Stomach (tissue), 9 donors: ENCODE measurements around the gene IL13. TPM values are rescaled to one million over a fixed set of nuclear protein-coding genes. Genes with fewer than 3 reads are reported as not detected.

ENCODE experiments used
- DNase-seq, 2 donors: peaks; one replicate each; pipeline versions ENCODE4 v3.0.0 to v3.0.0-alpha.2; 2013 to 2019
- H3K27ac ChIP-seq, 5 donors: fragments of 200-600 bp in 4 of 5; sonication (generic) in 4 of 5; one replicate each; pipeline ENCODE4 v1.5.1; 2013 to 2019; ENCODE audit warnings: mild to moderate bottlenecking in 1 of 5, moderate library complexity in 1 of 5
- H3K27me3 ChIP-seq, 3 donors: fragments of 200-600 bp; sonication (generic); one replicate each; pipeline ENCODE4 v1.5.1; 2017 to 2019; ENCODE audit warnings: mixed run types in 1 of 3
- H3K36me3 ChIP-seq, 4 donors: fragments of 200-600 bp; sonication (generic); 1 replicate in 3 of 4; 2 replicates in 1 of 4; pipeline ENCODE4 v1.5.1; 2016 to 2019
- H3K4me1 ChIP-seq, 4 donors: fragments of 200-600 bp; sonication (generic); one replicate each; pipeline ENCODE4 v1.5.1; 2016 to 2019
- H3K4me3 ChIP-seq, 4 donors: fragments of 200-600 bp; sonication (generic) in 3 of 4; one replicate each; pipeline ENCODE4 v1.5.1; 2016 to 2019; ENCODE audit warnings: mild to moderate bottlenecking in 1 of 4
- H3K9me3 ChIP-seq, 4 donors: fragments of 200-600 bp; sonication (generic); one replicate each; pipeline ENCODE4 v1.5.1; 2016 to 2019
- CTCF ChIP-seq, 7 experiments: fragments of 450-650 bp in 4 of 7; fragments of 200-600 bp in 3 of 7; sonication (generic) in 3 of 7; IDR thresholded peaks; one replicate each; pipeline ENCODE4 v1.5.1; 2016 to 2019; ENCODE audit warnings: antibody characterized with exemption in 7 of 7, control low read depth in 2 of 7, mild to moderate bottlenecking in 1 of 7
- EP300 ChIP-seq: sonication (generic); formaldehyde crosslinking; IDR thresholded peaks from one replicate; pipeline ENCODE4 v1.6.1; 2017; ENCODE audit warnings: antibody characterized with exemption
- POLR2A ChIP-seq, 4 donors: fragments of 450-650 bp; IDR thresholded peaks; one replicate each; pipeline ENCODE4 v1.6.1; 2016; ENCODE audit warnings: antibody characterized with exemption in 4 of 4, control low read depth in 2 of 4, mild to moderate bottlenecking in 1 of 4, moderate library complexity in 1 of 4
- POLR2AphosphoS5 ChIP-seq, 3 donors: sonication (generic); formaldehyde crosslinking; IDR thresholded peaks; one replicate each; pipeline ENCODE4 v1.6.1; 2016; ENCODE audit warnings: antibody characterized with exemption in 3 of 3
- WGBS, 5 donors: extraction: QIAGEN DNeasy Blood & Tissue Kit in 3 of 5; methylation state at CpG; one replicate each; pipeline versions ENCODE4 v1.1.5 to v1.1.7; 2013 to 2018; 5-methylcytosine and 5-hydroxymethylcytosine counted together
- intact Hi-C: fragments of 100-400 bp; cut with DNase I; formaldehyde crosslinking; loops from one replicate; pipeline ENCODE4 v1.15.1; 2023; ENCODE audit warnings: low total_unique reads
- polyA plus RNA-seq, 3 donors: library from polyadenylated mRNA; stranded (reverse); fragments of 200-250 nt; gene quantifications; one replicate each; pipeline ENCODE4 v1.2.3, GENCODE V29; 2013
- total RNA-seq, 5 donors: library from RNA; depleted of rRNA; stranded (reverse); fragments of >200 nt; gene quantifications; one replicate each; pipeline versions ENCODE4 v1.1.0 to v1.2.3, GENCODE V29; 2014 to 2016
- donor health status: healthy with polysubstance abuse.
- donor health status: Bipolar disorder and iron deficiency.
- donor health status: healthy.

IL13 gene
- total and polyA plus RNA-seq, 8 donors, result 0.55 TPM; not detected in 7

- H3K36me3 ChIP-seq, result no peaks in the 10 kb centered on the region
- H3K27ac ChIP-seq, result no peak overlapping the region
- TF ChIP-seq POLR2AphosphoS5 (IDR thresholded peaks at IDR 0.05) (no peak), EP300 (no peak), CTCF (IDR thresholded peaks at IDR 0.05) (no peak), POLR2A (IDR thresholded peaks at IDR 0.05) (no peak)
- no peaks in the 10 kb centered on the region for H3K9me3 ChIP-seq
- H3K4me1 ChIP-seq, result peaks cover 5 to 18% (median 15%) of the 10 kb centered on the region in 4 donors
- WGBS, 5 donors, result 79 to 83% (median 81%) methylated on average over 10 to 12 of the region's 12 CpGs
- no peak overlapping the region for H3K4me3 ChIP-seq
- DNase-seq, result peak in 1 of 2 donors; percentile 22
- intact Hi-C loops, result no loop called here
- H3K27me3 ChIP-seq, result peaks cover 0 to 18% (median 7%) of the 10 kb centered on the region in 3 donors
These were observed 3.4 kb downstream of the IL13 start for GRCh38 chr5:132661231-132662003.

GRCh38 chr5:132662004-132662401 is 4.0 kb downstream of the IL13 start:
- Histone ChIP-seq H3K27me3 (peaks cover 0 to 12% (median 1%) of the 10 kb centered on the region in 3 donors), H3K36me3 (no peaks in the 10 kb centered on the region), H3K4me1 (peaks cover 0 to 12% (median 10%) of the 10 kb centered on the region in 4 donors), H3K4me3 (no peak overlapping the region), H3K27ac (no peak overlapping the region), H3K9me3 (no peaks in the 10 kb centered on the region)
- intact Hi-C loops, result no loop called here
- WGBS, 5 donors, result 95 to 97% (median 96%) methylated on average over 6 to 9 of the region's 9 CpGs
- DNase-seq, result peak in 1 of 2 donors; percentile 23
- no peak for TF ChIP-seq EP300
- TF ChIP-seq CTCF (IDR thresholded peaks at IDR 0.05), result no peak
- TF ChIP-seq POLR2AphosphoS5 (IDR thresholded peaks at IDR 0.05), result no peak
- no peak for TF ChIP-seq POLR2A (IDR thresholded peaks at IDR 0.05)

- DNase-seq, result peak; percentile 24 to 61
- no peak for TF ChIP-seq POLR2AphosphoS5 (IDR thresholded peaks at IDR 0.05)
- no peak for TF ChIP-seq CTCF (IDR thresholded peaks at IDR 0.05)
- TF ChIP-seq EP300, result no peak
- no peak for TF ChIP-seq POLR2A (IDR thresholded peaks at IDR 0.05)
- peaks cover 0 to 12% (median 10%) of the 10 kb centered on the region in 4 donors for H3K4me1 ChIP-seq
These were observed 5.2 kb downstream of the IL13 start for GRCh38 chr5:132662925-132663770.

More at GRCh38 chr5:132662925-132663770, 5.2 kb downstream of the IL13 start:
- H3K27me3 ChIP-seq, result peaks cover 0 to 8% (median 0%) of the 10 kb centered on the region in 3 donors
- H3K4me3 ChIP-seq, result no peak overlapping the region
- intact Hi-C loops, result no loop called here
- H3K27ac ChIP-seq, result no peak overlapping the region
- H3K36me3 ChIP-seq, result no peaks in the 10 kb centered on the region
- no peaks in the 10 kb centered on the region for H3K9me3 ChIP-seq
- 71 to 79% (median 73%) methylated on average over 16 to 25 of the region's 25 CpGs for WGBS, 5 donors
